Astrocyte (in vitro differentiated cells and primary cell): ENCODE results near the gene PITPNB.

ENCODE experiments used
- CTCF ChIP-seq: IDR thresholded peaks from 2 replicates; pipeline ENCODE4 v1.5.1; 2011; ENCODE audit warnings: low read depth, mild to moderate bottlenecking, inconsistent platforms, low read length, moderate library complexity; ENCODE audit not compliant: insufficient read depth
- EZH2 ChIP-seq: IDR thresholded peaks from 2 replicates; pipeline ENCODE4 v1.6.1; 2012; ENCODE audit warnings: mild to moderate bottlenecking, low read length, inconsistent platforms; ENCODE audit not compliant: insufficient read depth

GRCh38 chr22:27820896-27821866 lies 97.9 kb downstream of the PITPNB start:
- TF ChIP-seq CTCF (no peak), EZH2 (no peak)
